Measurements from ENCODE around the gene SLC6A7.

The SLC6A7 gene

DNA sequence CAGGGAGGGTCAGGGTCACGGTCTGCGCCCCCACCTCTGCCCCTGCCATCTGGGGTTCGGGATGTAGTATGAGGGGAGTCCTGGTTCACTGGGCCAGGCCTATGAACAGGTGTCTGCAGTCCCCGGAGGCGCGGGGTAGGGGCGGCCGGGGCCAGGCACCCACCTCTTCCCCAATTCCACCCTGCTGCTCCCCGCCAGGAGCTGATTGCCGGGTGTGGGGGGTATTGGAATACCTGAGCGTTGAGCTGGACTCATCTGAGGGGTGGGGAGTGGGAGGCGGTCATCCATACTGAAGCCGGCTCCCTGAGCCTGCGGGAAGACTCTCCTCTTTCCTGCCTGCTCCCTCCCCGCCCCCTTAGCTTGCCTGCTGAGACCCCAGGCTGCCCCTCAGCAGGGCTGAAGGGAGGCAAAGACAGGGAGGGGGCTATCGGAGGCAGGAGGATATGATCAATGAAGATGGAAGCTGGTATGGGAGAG, 679 bp downstream of the SLC6A7 start:
- DNase-seq (ENCODE audit: low spot score): no peak

- no peak for DNase-seq (ENCODE audit: low spot score)
Measured at GRCh38 chr5:150190987-150191386, 1.1 kb downstream of the SLC6A7 start.

DNA sequence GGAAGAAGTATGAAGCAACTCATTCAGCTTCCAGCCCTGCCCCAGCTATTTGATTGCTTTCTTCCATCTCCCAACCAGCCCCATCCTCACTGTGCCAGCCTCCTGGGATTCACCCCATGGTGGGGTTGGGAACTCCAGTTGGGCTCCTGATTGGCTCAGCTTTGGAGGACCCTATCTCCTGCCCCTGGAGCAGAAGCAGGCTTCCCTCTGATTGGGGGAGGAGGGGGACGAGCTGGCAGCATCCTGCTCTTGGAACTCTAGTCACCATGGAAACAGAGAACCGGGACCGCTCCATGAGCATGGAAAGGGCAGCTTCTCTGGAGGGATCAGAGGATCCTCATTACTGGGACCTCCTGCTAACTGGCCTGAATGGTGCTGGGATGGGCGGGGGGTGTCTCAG, 2.6 kb downstream of the SLC6A7 start:
- DNase-seq (ENCODE audit: low spot score): no peak

- DNase-seq (ENCODE audit: low spot score): no peak
Measured at GRCh38 chr5:150195736-150196485, 6.0 kb downstream of the SLC6A7 start.

DNA sequence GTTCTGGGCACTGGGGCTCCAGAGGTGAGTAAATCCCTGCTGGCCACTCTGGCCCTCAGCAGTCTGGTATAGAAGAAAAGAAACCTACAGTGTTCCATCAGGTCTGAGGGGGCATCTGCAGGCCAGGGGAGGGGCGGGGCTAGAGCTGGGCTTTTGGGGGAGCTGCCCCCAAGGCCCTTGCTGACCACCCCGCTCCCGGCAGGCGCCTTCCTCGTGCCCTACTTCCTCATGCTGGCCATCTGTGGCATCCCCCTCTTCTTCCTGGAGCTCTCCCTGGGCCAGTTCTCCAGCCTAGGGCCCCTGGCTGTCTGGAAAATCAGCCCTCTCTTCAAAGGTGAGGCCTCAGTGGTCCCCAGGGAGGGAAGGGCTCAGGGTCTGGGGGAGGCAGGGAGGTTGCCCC, 6.7 kb downstream of the SLC6A7 start:
- no peak for DNase-seq (ENCODE audit: low spot score)

GRCh38 chr5:150196986-150197385, 7.1 kb downstream of the SLC6A7 start:
- DNase-seq (ENCODE audit: low spot score): no peak

DNA sequence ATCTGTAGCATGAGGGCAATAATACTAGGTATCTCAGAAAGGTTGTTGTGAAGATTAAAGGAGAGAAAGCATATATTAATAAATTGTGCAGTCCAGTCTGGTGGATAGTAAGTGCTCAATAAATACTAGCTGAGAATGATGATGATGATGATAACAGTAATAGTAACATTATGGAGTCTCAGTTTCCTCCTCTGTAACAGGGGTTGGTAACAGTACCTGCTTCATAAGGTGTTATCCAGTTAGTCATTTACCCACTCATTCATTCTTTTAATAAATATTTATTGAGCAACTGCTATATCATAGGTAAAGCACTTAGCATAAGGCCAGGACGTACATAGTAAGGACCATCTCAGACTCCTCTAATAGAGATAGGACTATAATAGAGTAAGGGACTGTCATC, 7.6 kb downstream of the SLC6A7 start:
- DNase-seq (ENCODE audit: low spot score): no peak

- DNase-seq (ENCODE audit: low spot score): no peak
Measured at GRCh38 chr5:150202501-150202900, 12.6 kb downstream of the SLC6A7 start.

GRCh38 chr5:150203832-150204589, 14.1 kb downstream of the SLC6A7 start:
- no peak for DNase-seq (ENCODE audit: low spot score)

DNA sequence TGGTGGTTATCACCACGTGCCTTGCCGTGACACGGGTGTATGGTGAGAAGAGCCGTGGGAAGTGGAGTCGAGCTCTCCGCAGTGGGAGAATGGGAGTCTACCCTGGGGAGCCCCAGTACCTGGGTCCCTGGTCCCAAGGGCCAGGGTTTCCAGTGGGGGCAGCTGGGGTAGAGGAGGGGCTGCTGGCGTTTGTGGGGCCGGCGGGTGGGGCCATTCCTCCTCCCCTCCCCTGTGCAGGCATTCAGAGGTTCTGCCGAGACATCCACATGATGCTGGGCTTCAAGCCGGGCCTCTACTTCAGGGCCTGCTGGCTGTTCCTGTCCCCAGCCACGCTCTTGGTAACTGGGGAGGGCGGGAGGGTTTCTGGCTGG, 14.7 kb downstream of the SLC6A7 start:
- no peak for DNase-seq (ENCODE audit: low spot score)

DNA sequence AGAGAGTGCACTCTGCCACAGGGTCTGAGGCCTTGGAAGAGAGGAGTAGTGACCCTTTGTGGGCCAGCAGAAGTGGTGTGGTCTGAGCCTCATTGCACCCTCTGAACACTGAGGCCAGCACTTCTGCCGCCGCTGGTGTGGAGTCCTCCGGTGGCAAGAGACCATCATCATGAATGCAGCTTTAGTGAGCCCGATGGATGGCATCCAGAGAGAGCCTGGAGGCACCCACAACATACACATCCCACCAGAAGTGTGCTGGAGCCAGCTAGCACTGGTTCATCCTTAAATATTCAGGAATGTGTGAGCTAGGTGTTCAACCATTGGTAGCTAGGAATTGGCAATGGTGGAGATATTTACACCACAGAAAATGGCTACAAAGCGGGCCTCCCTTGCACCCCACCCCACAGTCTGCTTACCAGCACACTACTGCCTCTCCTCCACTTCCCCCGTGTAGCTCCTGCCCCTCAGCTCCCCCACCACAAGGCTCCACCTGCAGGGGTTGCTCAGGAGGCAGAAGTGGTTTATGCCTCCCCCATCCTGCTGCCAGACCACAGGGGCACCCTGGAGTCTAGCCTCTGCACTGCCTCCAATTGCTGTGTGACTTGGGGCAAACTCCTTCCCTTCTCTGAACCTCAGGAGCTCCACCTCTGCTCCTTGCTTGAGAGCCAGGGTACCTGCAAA, 16.4 kb downstream of the SLC6A7 start:
- no peak for DNase-seq (ENCODE audit: low spot score)

DNA sequence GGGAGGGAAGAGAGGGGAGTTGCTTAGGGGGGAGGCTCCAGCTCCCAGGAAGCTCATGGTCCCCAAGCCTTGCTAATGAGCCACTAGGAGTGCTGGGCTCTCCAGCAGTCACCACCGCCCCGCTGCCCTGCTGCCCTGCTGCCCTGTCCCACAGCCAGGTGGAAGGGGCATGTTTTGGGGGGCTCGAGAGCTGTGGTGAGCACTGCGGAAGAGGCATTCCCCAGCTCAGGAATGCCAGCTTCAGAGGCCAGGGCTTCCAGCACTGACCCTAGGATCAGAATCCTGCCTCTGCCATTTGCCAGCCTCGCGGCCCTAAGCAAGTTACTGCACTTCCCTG, 16.9 kb downstream of the SLC6A7 start:
- no peak for DNase-seq (ENCODE audit: low spot score)

GRCh38 chr5:150208187-150209098, 18.6 kb downstream of the SLC6A7 start:
- DNase-seq (ENCODE audit: low spot score): peak; percentile 14

DNA sequence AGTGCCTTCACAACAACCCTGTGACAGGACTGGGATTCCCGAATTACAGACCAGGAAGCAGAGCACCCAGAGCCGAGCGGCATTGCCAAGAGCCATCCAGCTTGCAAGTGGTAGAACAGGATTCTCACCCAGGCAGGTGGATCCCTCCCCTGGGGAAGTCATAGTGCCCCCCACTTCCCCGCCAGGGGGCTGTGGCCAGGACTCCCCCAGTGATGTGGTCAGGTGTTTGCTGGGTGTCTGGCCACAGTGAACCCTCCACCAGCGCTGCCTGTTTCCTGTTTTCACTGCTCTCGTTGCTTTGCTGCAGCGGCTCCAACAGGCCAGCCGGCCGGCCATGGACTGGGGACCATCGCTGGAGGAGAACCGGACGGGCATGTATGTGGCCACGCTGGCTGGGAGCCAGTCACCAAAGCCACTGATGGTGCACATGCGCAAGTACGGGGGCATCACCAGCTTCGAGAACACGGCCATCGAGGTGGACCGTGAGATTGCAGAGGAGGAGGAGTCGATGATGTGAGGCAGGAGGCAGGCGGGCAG, 19.3 kb downstream of the SLC6A7 start:
- no peak for DNase-seq (ENCODE audit: low spot score)

DNA sequence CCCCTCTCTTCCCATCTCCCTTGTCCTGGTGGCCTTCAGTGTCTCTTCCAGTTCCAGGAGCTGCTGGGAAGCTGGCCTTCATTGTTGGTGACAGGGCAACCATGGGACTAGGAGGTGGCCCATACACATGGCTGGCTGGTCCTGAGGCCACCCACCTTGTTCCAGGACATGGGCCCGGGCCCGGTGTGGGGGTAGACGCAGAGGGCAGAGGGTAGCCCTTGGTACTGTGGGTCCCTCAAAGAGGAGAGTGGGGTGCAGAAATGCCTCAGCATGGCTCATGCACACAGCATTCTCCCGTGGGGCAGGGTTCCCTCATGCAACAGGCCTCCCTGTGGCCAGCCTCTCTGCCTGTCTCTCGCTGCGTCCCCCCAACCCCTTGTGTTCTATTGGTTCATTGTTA, 20.8 kb downstream of the SLC6A7 start:
- DNase-seq (ENCODE audit: low spot score): no peak

DNA sequence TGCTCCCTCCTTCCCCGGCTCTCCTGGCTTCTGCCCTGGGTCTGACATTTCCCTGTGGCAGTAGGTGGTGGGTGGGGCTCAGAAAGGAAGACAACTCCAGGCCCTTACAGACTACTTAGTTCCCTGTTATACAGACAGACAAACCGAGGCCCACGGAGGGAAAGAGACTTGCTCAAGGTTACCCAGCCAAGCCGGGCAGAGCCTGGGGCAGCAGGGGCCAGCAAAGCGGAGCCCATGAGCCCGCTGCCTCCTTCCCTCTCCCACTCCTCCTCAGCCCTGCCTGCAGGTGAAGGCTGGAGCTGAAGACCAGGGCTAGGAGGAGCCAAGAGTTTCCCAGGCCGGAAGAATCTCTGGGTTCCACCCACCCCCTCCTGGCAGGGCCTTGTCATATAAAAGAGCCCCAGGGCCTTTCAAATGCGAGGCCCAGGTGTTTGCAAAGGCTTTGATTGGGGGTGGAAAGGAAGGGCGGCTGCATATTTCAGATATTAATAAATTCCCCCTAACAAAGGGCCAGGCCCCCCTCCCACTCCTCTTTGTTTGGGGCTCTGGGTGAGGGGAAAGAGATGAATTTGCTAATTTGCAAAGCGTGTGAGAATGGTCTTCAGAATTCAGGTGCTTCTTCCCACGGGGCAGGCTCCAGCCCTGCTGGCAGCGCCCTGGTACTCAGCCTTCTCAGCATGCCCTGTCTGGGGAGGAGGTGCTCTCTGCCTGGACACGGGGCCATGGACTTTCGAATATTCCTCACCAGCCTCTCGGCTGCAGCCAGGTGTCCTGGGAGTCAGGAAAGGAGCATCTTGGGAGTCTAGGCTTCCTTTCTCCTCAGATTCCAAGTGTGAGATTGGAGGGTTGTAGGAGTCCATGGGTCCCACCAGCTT, 21.5 kb downstream of the SLC6A7 start:
- DNase-seq (ENCODE audit: low spot score): no peak

- no peak for DNase-seq (ENCODE audit: low spot score)
Measured at GRCh38 chr5:150213530-150213929, 23.7 kb downstream of the SLC6A7 start.

DNA sequence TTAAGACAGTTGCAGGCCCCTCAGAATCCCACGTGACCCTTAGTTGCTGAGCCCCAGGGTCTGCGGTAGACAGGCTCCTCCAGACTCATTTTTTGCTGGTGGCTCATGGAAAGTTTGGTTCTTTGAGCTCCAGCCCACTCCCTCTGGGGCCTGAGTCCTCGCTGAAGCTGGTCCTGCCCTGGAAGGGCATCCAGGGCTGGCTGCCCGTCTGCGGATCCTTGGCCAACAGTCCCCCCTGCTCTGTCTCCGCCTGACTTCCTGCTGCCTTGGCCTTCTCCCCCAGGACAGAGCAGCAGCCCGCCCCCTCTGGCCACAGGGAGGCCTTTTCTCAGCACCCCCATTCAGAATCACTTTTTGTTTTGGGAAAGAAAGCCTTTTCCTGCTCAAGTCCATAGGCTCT, 24.4 kb downstream of the SLC6A7 start:
- DNase-seq (ENCODE audit: low spot score): no peak

- no peak for DNase-seq (ENCODE audit: low spot score)
Measured at GRCh38 chr5:150215979-150216944, 26.4 kb downstream of the SLC6A7 start.

DNA sequence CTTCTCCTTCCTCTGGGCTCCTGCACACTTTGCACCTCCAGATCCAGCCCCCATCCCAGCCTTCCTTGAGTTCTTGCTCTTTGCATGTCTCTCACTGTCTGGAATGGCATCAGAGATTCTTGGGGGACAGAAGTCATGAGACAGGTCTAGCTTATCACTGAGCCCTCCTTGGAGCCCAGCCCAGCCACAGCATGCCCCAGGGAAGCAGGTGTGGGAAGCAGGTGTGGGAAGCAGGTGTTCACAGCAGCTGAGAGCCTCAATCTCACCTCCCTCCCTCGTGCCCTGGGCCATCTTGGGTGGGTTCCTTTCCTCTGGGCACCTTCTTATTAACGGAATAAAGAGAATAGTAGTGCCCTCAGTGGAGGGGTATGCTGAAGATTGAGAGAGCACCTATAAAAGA, 27.2 kb downstream of the SLC6A7 start:
- no peak for DNase-seq (ENCODE audit: low spot score)

All from LoVo (cell line).